IMR-90 (cell line): ENCODE results near the gene DNAJB12. TPM values are rescaled to one million over a fixed set of nuclear protein-coding genes. Genes with fewer than 3 reads are reported as not detected.
A peak's percentile ranks its signal among the peaks of the same experiment; 100 is the strongest.

Experiments used
- ATAC-seq: fragments of 200-7000 bp; cut with Tn5 transposase; 2 replicates; pipeline ENCODE4 v1.9.1; 2020; ENCODE audit warnings: low read depth, mild to moderate bottlenecking, moderate library complexity
- BruUV-seq: library from RNA; stranded (reverse); fragments of 400-500 nt; replicated peaks from 2 replicates; lab custom pipeline; 2021; lab: Mats Ljungman, UMichigan
- CTCF ChIA-PET: fragments of 300-600 bp; formaldehyde crosslinking; extraction: SDS; loops from one replicate; lab custom pipeline; 2021; ENCODE audit warnings: antibody characterized with exemption; lab: Yijun Ruan, JAX
- POLR2A ChIA-PET: fragments of 300-600 bp; sonication (Branson Sonifier 250); formaldehyde crosslinking; loops from one replicate; lab custom pipeline; 2022; ENCODE audit warnings: antibody characterized with exemption; ENCODE audit not compliant: unreplicated experiment; lab: Charles Lee
- DNase-seq: peaks from one replicate; pipeline ENCODE4 v3.0.0; 2013
- H2AFZ ChIP-seq: replicated peaks from 2 replicates; pipeline ENCODE3; 2013; ENCODE audit warnings: low read length, mild to moderate bottlenecking; ENCODE audit not compliant: poor library complexity
- H2AK5ac ChIP-seq: 2 replicates; pipeline ENCODE4 v1.6.1; 2013; ENCODE audit warnings: low read depth, low read length, inconsistent platforms
- H2AK9ac ChIP-seq: replicated peaks from 2 replicates; pipeline ENCODE3; 2013; ENCODE audit warnings: mild to moderate bottlenecking, low read depth, low read length, moderate library complexity; ENCODE audit not compliant: poor library complexity
- H2BK120ac ChIP-seq: 2 replicates; pipeline ENCODE4 v1.6.1; 2013; ENCODE audit warnings: low read depth, low read length, inconsistent platforms
- H2BK15ac ChIP-seq: 3 replicates; pipeline ENCODE4 v1.6.1; 2013; ENCODE audit warnings: low read depth, low read length, inconsistent platforms
- H2BK20ac ChIP-seq: 2 replicates; pipeline ENCODE4 v1.6.1; 2013; ENCODE audit warnings: low read depth, mild to moderate bottlenecking, inconsistent platforms, low read length, moderate library complexity
- H2BK5ac ChIP-seq: 2 replicates; pipeline ENCODE4 v1.6.1; 2013; ENCODE audit warnings: mild to moderate bottlenecking, low read depth, low read length, inconsistent platforms; ENCODE audit not compliant: poor library complexity, severe bottlenecking
- H3K14ac ChIP-seq: replicated peaks from 2 replicates; pipeline ENCODE4 v1.6.1; 2013; ENCODE audit warnings: low read depth, low read length, inconsistent platforms
- H3K18ac ChIP-seq: 2 replicates; pipeline ENCODE4 v1.6.1; 2013; ENCODE audit warnings: low read depth, low read length, control low read depth
- H3K23ac ChIP-seq: 2 replicates; pipeline ENCODE4 v1.6.1; 2013; ENCODE audit warnings: low read depth, low read length, inconsistent platforms
- H3K27ac ChIP-seq: 2 replicates; pipeline ENCODE4 v1.5.1; 2013; ENCODE audit warnings: mild to moderate bottlenecking, control low read depth, low read length; ENCODE audit not compliant: insufficient read depth
- H3K27me3 ChIP-seq: 2 replicates; pipeline ENCODE4 v1.6.1; 2013; ENCODE audit warnings: low read length; ENCODE audit not compliant: control insufficient read depth, insufficient read depth
- H3K36me3 ChIP-seq: 2 replicates; pipeline ENCODE4 v1.6.1; 2013; ENCODE audit warnings: low read length, mixed read lengths; ENCODE audit not compliant: control insufficient read depth, insufficient read depth
- H3K4ac ChIP-seq: 2 replicates; pipeline ENCODE4 v1.6.1; 2013; ENCODE audit warnings: low read depth, low read length, inconsistent platforms
- H3K4me1 ChIP-seq: 2 replicates; pipeline ENCODE4 v1.6.1; 2013; ENCODE audit warnings: low read length, mixed read lengths; ENCODE audit not compliant: control insufficient read depth, insufficient read depth
- H3K4me2 ChIP-seq: 2 replicates; pipeline ENCODE4 v1.6.1; 2013; ENCODE audit warnings: low read depth, mild to moderate bottlenecking, control low read depth, low read length, moderate library complexity
- H3K4me3 ChIP-seq: 2 replicates; pipeline ENCODE4 v1.5.1; 2013; ENCODE audit warnings: low read depth, mild to moderate bottlenecking, control low read depth, low read length, moderate library complexity; ENCODE audit not compliant: insufficient read depth
- H3K56ac ChIP-seq: 2 replicates; pipeline ENCODE4 v1.6.1; 2013; ENCODE audit warnings: low read length, inconsistent platforms; ENCODE audit not compliant: insufficient read depth; ENCODE audit errors: extremely low read depth
- H3K79me1 ChIP-seq, 2 experiments: 2 replicates each; pipeline ENCODE4 v1.6.1; 2013; ENCODE audit warnings: low read length in 2 of 2, inconsistent platforms in 1 of 2, low read depth in 1 of 2
- H3K9ac ChIP-seq: 2 replicates; pipeline ENCODE4 v1.6.1; 2013; ENCODE audit warnings: low read depth, low read length, control low read depth
- H3K9me1 ChIP-seq: 2 replicates; pipeline ENCODE4 v1.6.1; 2013; ENCODE audit warnings: low read length, inconsistent platforms; ENCODE audit not compliant: insufficient read depth
- H3K9me3 ChIP-seq: 2 replicates; pipeline ENCODE4 v1.6.1; 2013; ENCODE audit warnings: low read length; ENCODE audit not compliant: control insufficient read depth, insufficient read depth
- H4K20me1 ChIP-seq: 2 replicates; pipeline ENCODE4 v1.6.1; 2013; ENCODE audit warnings: low read length, inconsistent platforms; ENCODE audit not compliant: insufficient read depth
- H4K5ac ChIP-seq: 2 replicates; pipeline ENCODE4 v1.6.1; 2013; ENCODE audit warnings: mild to moderate bottlenecking, low read depth, low read length, control low read depth
- H4K8ac ChIP-seq, 2 experiments: 2 replicates each; pipeline ENCODE4 v1.6.1; 2013; ENCODE audit warnings: low read depth in 2 of 2, low read length in 2 of 2, control low read depth in 1 of 2, inconsistent platforms in 1 of 2
- H4K91ac ChIP-seq: 2 replicates; pipeline ENCODE4 v1.6.1; 2013; ENCODE audit warnings: low read depth, low read length, inconsistent platforms; ENCODE audit not compliant: insufficient read depth
- BHLHE40 ChIP-seq: fragments of 150-350 bp; IDR thresholded peaks from 2 replicates; pipeline ENCODE4 v1.6.1; 2016; ENCODE audit warnings: mild to moderate bottlenecking, low read depth, low read length
- CHD1 ChIP-seq: IDR thresholded peaks from 2 replicates; pipeline ENCODE4 v1.6.1; 2012; ENCODE audit warnings: low read depth, low read length, improper control_type of control experiment
- CTCF ChIP-seq: conservative IDR thresholded peaks from 2 replicates; pipeline ENCODE4 v1.5.1; 2012; ENCODE audit warnings: mild to moderate bottlenecking, low read depth, low read length, improper control_type of control experiment
- MAFK ChIP-seq: IDR thresholded peaks from 2 replicates; pipeline ENCODE4 v1.6.1; 2012; ENCODE audit warnings: low read depth, low read length, improper control_type of control experiment
- MAZ ChIP-seq: IDR thresholded peaks from 2 replicates; pipeline ENCODE4 v1.6.1; 2012; ENCODE audit warnings: low read depth, mild to moderate bottlenecking, low read length, improper control_type of control experiment, moderate library complexity, borderline replicate concordance
- POLR2A ChIP-seq: IDR thresholded peaks from 2 replicates; pipeline ENCODE4 v1.6.1; 2012; ENCODE audit warnings: mild to moderate bottlenecking, low read depth, low read length
- RAD21 ChIP-seq: IDR thresholded peaks from 2 replicates; pipeline ENCODE4 v1.6.1; 2012; ENCODE audit warnings: low read length, improper control_type of control experiment
- RCOR1 ChIP-seq: IDR thresholded peaks from 2 replicates; pipeline ENCODE4 v1.6.1; 2012; ENCODE audit warnings: mild to moderate bottlenecking, low read length, improper control_type of control experiment; ENCODE audit not compliant: insufficient replicate concordance
- RFX5 ChIP-seq: IDR thresholded peaks from 2 replicates; pipeline ENCODE4 v1.8.0; 2012; ENCODE audit warnings: low read depth, mild to moderate bottlenecking, low read length, moderate library complexity
- WGBS, 2 experiments: methylation state at CpG; one replicate each; pipeline versions ENCODE4 v1.1.5 to v1.1.7; 2013; ENCODE audit warnings: missing lambda C conversion rate in 2 of 2; ENCODE audit not compliant: insufficient read length in 1 of 2; ENCODE audit errors: extremely low coverage in 2 of 2; 5-methylcytosine and 5-hydroxymethylcytosine counted together
- dilution Hi-C: fragments of 300-500 bp; cut with HindIII; formaldehyde crosslinking; loops from one replicate; pipeline ENCODE4 v1.14.3; 2018; ENCODE audit warnings: low sequenced_read_pairs; ENCODE audit not compliant: unreplicated experiment
- in situ Hi-C: fragments of 300-500 bp; cut with MboI; formaldehyde crosslinking; loops from 3 replicates; pipeline ENCODE4 v1.14.3; 2019; ENCODE audit warnings: low sequenced_read_pairs, inconsistent platforms, mixed read lengths
- intact Hi-C: fragments of 100-400 bp; cut with micrococcal nuclease; formaldehyde crosslinking; loops from 2 replicates; pipeline ENCODE4 v1.10.0; 2022
- polyA plus RNA-seq, 3 experiments: library from polyadenylated mRNA; depleted of rRNA; stranded (reverse); fragments of >200 nt; gene quantifications; 2 replicates each; pipeline ENCODE4 v1.2.3, GENCODE V29; 2012; ENCODE audit warnings: low replicate concordance in 1 of 3
- total RNA-seq: library from RNA; depleted of rRNA; stranded (reverse); fragments of >200 nt; gene quantifications from 2 replicates; pipeline ENCODE4 v1.2.3, GENCODE V29; 2012

DNAJB12 gene
- total and polyA plus RNA-seq, 2 of the 4 experiments (the other 2 are of a cell fraction): 18.3 to 24.0 TPM

- Histone ChIP-seq H3K56ac (no peak overlapping the region), H2AK5ac (0 out of 2 replicates have a peak overlapping the region, but pooled peaks have one; percentile 21), H3K27me3 (no peaks in the 10 kb centered on the region), H2BK20ac (no peak overlapping the region), H3K9ac (no peak overlapping the region), H2BK15ac (no peak overlapping the region), H3K4me1 (peaks cover 20% of the 10 kb centered on the region), H3K4me2 (no peak overlapping the region), H3K36me3 (no peaks in the 10 kb centered on the region), H3K9me1 (peaks cover 12% of the 10 kb centered on the region), H3K23ac (no peak overlapping the region), H3K9me3 (no peaks in the 10 kb centered on the region), H3K18ac (no peak overlapping the region), H2BK120ac (no peak overlapping the region), H4K20me1 (no peaks in the 10 kb centered on the region), H3K14ac (no peak overlapping the region), H3K4ac (no peak overlapping the region), H4K8ac (no peak overlapping the region), H4K5ac (no peak overlapping the region), H3K27ac (no peak overlapping the region), H4K91ac (no peak overlapping the region), H3K79me1 (peaks cover 0 to 6% of the 10 kb centered on the region in 2 experiments; a peak in 2 of 4 replicates), H2AFZ (no peak overlapping the region), H3K4me3 (no peak overlapping the region), H2BK5ac (no peak overlapping the region), H2AK9ac (no peak overlapping the region)
- in situ Hi-C loops (no loop called here), dilution Hi-C loops (no loop called here), intact Hi-C loops (no loop called here)
- DNase-seq (no peak), ATAC-seq (no peak)
- WGBS, 2 experiments: 100% methylated on average over 2 of the region's 7 CpGs; no CpG with 5 or more reads in 1 of the 2 experiments
- CTCF ChIA-PET: no interaction called here
- POLR2A ChIA-PET: no interaction called here
- no TSS peak for BruUV-seq
- TF ChIP-seq BHLHE40 (no peak), CTCF (no peak), CHD1 (no peak), MAFK (no peak), MAZ (no peak), RCOR1 (no peak), RFX5 (no peak), POLR2A (no peak), RAD21 (no peak)
Measured at GRCh38 chr10:72314263-72314662, 40.5 kb downstream of the DNAJB12 start.
